Measurements from ENCODE around the gene TSHZ2. TPM values are rescaled to one million over a fixed set of nuclear protein-coding genes. Genes with fewer than 3 reads are reported as not detected.

The TSHZ2 gene
- total RNA-seq, 1 donor from 2014 or later, result 12.6 TPM

GRCh38 chr20:53402233-53403005 lies 430.3 kb downstream of the TSHZ2 start:
- no peak for DNase-seq
- Histone ChIP-seq H3K27ac (no peak overlapping the region), H3K36me3 (no peaks in the 10 kb centered on the region), H3K9me3 (no peaks in the 10 kb centered on the region), H3K4me1 (no peaks in the 10 kb centered on the region), H3K27me3 (ENCODE audit: low read depth) (no peaks in the 10 kb centered on the region), H3K4me3 (no peak overlapping the region)
- ATAC-seq, result no peak
- TF ChIP-seq CTCF (IDR thresholded peaks at IDR 0.05), result no peak
- intact Hi-C loops (cut with DNase I), result no loop called here

GRCh38 chr20:53403029-53403428 lies 430.9 kb downstream of the TSHZ2 start:
- Histone ChIP-seq H3K4me3 (no peak overlapping the region), H3K4me1 (peaks cover 4% of the 10 kb centered on the region), H3K27me3 (ENCODE audit: low read depth) (no peaks in the 10 kb centered on the region), H3K9me3 (no peaks in the 10 kb centered on the region), H3K27ac (no peak overlapping the region), H3K36me3 (no peaks in the 10 kb centered on the region)
- no peak for TF ChIP-seq CTCF (IDR thresholded peaks at IDR 0.05)
- intact Hi-C loops (cut with DNase I), result no loop called here
- ATAC-seq, result no peak
- DNase-seq, result no peak

- Histone ChIP-seq H3K27ac (no peak overlapping the region), H3K4me1 (peaks cover 14% of the 10 kb centered on the region), H3K27me3 (ENCODE audit: low read depth) (no peaks in the 10 kb centered on the region), H3K9me3 (no peaks in the 10 kb centered on the region), H3K4me3 (no peak overlapping the region), H3K36me3 (no peaks in the 10 kb centered on the region)
- ATAC-seq (no peak), DNase-seq (no peak)
- intact Hi-C loops (cut with DNase I), result no loop called here
- no peak for TF ChIP-seq CTCF (IDR thresholded peaks at IDR 0.05)
Measured at GRCh38 chr20:53405139-53405538, 433.0 kb downstream of the TSHZ2 start.

GRCh38 chr20:53406580-53406979 lies 434.4 kb downstream of the TSHZ2 start:
- no peak for TF ChIP-seq CTCF (IDR thresholded peaks at IDR 0.05)
- no peak for DNase-seq
- Histone ChIP-seq H3K36me3 (no peaks in the 10 kb centered on the region), H3K9me3 (no peaks in the 10 kb centered on the region), H3K4me3 (no peak overlapping the region), H3K27ac (no peak overlapping the region), H3K4me1 (peaks cover 14% of the 10 kb centered on the region), H3K27me3 (ENCODE audit: low read depth) (no peaks in the 10 kb centered on the region)
- no peak for ATAC-seq
- intact Hi-C loops (cut with DNase I), result no loop called here

GRCh38 chr20:53408691-53409446 lies 436.7 kb downstream of the TSHZ2 start:
- DNase-seq (no peak), ATAC-seq (no peak)
- TF ChIP-seq CTCF (IDR thresholded peaks at IDR 0.05), result no peak
- H3K27me3 ChIP-seq (ENCODE audit: low read depth), result no peaks in the 10 kb centered on the region
- H3K4me1 ChIP-seq, result peaks cover 14% of the 10 kb centered on the region
- no peaks in the 10 kb centered on the region for H3K36me3 ChIP-seq
- H3K4me3 ChIP-seq, result no peak overlapping the region
- no peaks in the 10 kb centered on the region for H3K9me3 ChIP-seq
- no peak overlapping the region for H3K27ac ChIP-seq
- intact Hi-C loops (cut with DNase I), result no loop called here
